Neural cell (in vitro differentiated cells): Measurements from ENCODE around the gene TUBGCP4. TPM values are rescaled to one million over a fixed set of nuclear protein-coding genes. Genes with fewer than 3 reads are reported as not detected.
A peak's percentile ranks its signal among the peaks of the same experiment; 100 is the strongest.

Source experiments
- H2AFZ ChIP-seq: fragments of 200-600, 300-800 bp; sonication (generic), shearing (Covaris generic); 2 replicates; pipeline ENCODE4 v1.6.0; 2014; ENCODE audit warnings: low read depth, mild to moderate bottlenecking, antibody characterized with exemption, low read length, moderate library complexity
- H3F3A ChIP-seq: fragments of 200-600 bp; shearing (Covaris generic); 2 replicates; pipeline ENCODE4 v1.6.1; 2016; ENCODE audit warnings: mild to moderate bottlenecking, moderate library complexity, mixed read lengths, antibody characterized with exemption, low read length; ENCODE audit not compliant: insufficient read depth, poor library complexity, severe bottlenecking
- H3K27ac ChIP-seq: fragments of 200-600, 300-800 bp; sonication (generic), shearing (Covaris generic); 2 replicates; pipeline ENCODE4 v1.5.1; 2014; ENCODE audit warnings: mild to moderate bottlenecking, low read length, moderate library complexity
- H3K27me3 ChIP-seq: fragments of 300-800, 200-600 bp; sonication (generic), shearing (Covaris generic); 2 replicates; pipeline ENCODE4 v1.6.0; 2014; ENCODE audit warnings: mild to moderate bottlenecking, low read depth, low read length, moderate library complexity; ENCODE audit not compliant: insufficient read depth
- H3K36me3 ChIP-seq: fragments of 300-800, 200-600 bp; sonication (generic), shearing (Covaris generic); 2 replicates; pipeline ENCODE4 v1.5.1; 2014; ENCODE audit warnings: mild to moderate bottlenecking, antibody characterized with exemption, low read length, moderate library complexity; ENCODE audit not compliant: insufficient read depth
- H3K4me2 ChIP-seq: fragments of 300-800, 200-600 bp; sonication (generic), shearing (Covaris generic); 2 replicates; pipeline ENCODE4 v1.6.0; 2014; ENCODE audit warnings: mild to moderate bottlenecking, low read length
- H3K4me3 ChIP-seq: fragments of 300-800, 200-600 bp; sonication (generic), shearing (Covaris generic); 2 replicates; pipeline ENCODE4 v1.5.1; 2014; ENCODE audit warnings: mild to moderate bottlenecking, low read length, moderate library complexity
- H3K79me2 ChIP-seq: fragments of 200-600 bp; shearing (Covaris generic); replicated peaks from 2 replicates; pipeline ENCODE4 v1.6.0; 2014; ENCODE audit warnings: mild to moderate bottlenecking, low read length, moderate library complexity; ENCODE audit not compliant: insufficient read depth
- H3K9ac ChIP-seq: fragments of 300-800, 200-600 bp; sonication (generic), shearing (Covaris generic); 2 replicates; pipeline ENCODE4 v1.6.1; 2016; ENCODE audit warnings: mild to moderate bottlenecking, low read length, mixed read lengths
- H3K9me2 ChIP-seq: fragments of 200-600 bp; shearing (Covaris generic); 2 replicates; pipeline ENCODE4 v1.6.1; 2016; ENCODE audit warnings: mild to moderate bottlenecking, low read length, mixed read lengths; ENCODE audit not compliant: insufficient read depth
- H3K9me3 ChIP-seq: fragments of 200-600, 300-800 bp; sonication (generic), shearing (Covaris generic); 2 replicates; pipeline ENCODE4 v1.6.1; 2016; ENCODE audit warnings: mild to moderate bottlenecking, mixed run types, low read length, moderate library complexity, mixed read lengths
- H4K20me1 ChIP-seq: fragments of 200-600 bp; shearing (Covaris generic); 2 replicates; pipeline ENCODE4 v1.6.1; 2016; ENCODE audit warnings: mild to moderate bottlenecking, mixed run types; ENCODE audit not compliant: insufficient read depth
- EZH2 ChIP-seq: fragments of 200-600, 300-800 bp; shearing (Covaris generic), sonication (generic); IDR thresholded peaks from 2 replicates; pipeline ENCODE4 v1.6.1; 2014; ENCODE audit warnings: antibody characterized with exemption, low read length, borderline replicate concordance, mild to moderate bottlenecking; ENCODE audit not compliant: insufficient read depth, poor library complexity, severe bottlenecking
- MXI1 ChIP-seq: fragments of 450-650 bp; conservative IDR thresholded peaks from 2 replicates; pipeline ENCODE4 v1.6.1; 2014; ENCODE audit warnings: antibody characterized with exemption, mild to moderate bottlenecking; ENCODE audit not compliant: poor library complexity, severe bottlenecking
- POLR2AphosphoS5 ChIP-seq: IDR thresholded peaks from 2 replicates; pipeline ENCODE4 v1.6.1; 2012
- RAD21 ChIP-seq: fragments of 450-650 bp; conservative IDR thresholded peaks from 2 replicates; pipeline ENCODE4 v1.6.1; 2014; ENCODE audit warnings: antibody characterized with exemption, mild to moderate bottlenecking, moderate library complexity
- TAF1 ChIP-seq: IDR thresholded peaks from 2 replicates; pipeline ENCODE4 v1.6.1; 2012; ENCODE audit warnings: low read depth
- polyA minus RNA-seq: library from RNA; depleted of rRNA, polyadenylated mRNA; stranded (reverse); fragments of >200 nt; gene quantifications from 2 replicates; pipeline ENCODE4 v1.2.3, GENCODE V29; 2014
- polyA plus RNA-seq: library from polyadenylated mRNA; depleted of rRNA; stranded (reverse); fragments of >200 nt; gene quantifications from 2 replicates; pipeline ENCODE4 v1.2.3, GENCODE V29; 2014
- TF ChIP-seq, protein P1 (sequence below): IDR thresholded peaks from 2 replicates; pipeline ENCODE4 v1.6.1; 2012; ENCODE audit warnings: borderline replicate concordance
- TF ChIP-seq, protein P2 (sequence below): fragments of 450-650 bp; IDR thresholded peaks from 2 replicates; pipeline ENCODE4 v1.5.1; 2014; ENCODE audit warnings: antibody characterized with exemption, mild to moderate bottlenecking, moderate library complexity; ENCODE audit not compliant: poor library complexity, severe bottlenecking

Gene TUBGCP4, protein sequence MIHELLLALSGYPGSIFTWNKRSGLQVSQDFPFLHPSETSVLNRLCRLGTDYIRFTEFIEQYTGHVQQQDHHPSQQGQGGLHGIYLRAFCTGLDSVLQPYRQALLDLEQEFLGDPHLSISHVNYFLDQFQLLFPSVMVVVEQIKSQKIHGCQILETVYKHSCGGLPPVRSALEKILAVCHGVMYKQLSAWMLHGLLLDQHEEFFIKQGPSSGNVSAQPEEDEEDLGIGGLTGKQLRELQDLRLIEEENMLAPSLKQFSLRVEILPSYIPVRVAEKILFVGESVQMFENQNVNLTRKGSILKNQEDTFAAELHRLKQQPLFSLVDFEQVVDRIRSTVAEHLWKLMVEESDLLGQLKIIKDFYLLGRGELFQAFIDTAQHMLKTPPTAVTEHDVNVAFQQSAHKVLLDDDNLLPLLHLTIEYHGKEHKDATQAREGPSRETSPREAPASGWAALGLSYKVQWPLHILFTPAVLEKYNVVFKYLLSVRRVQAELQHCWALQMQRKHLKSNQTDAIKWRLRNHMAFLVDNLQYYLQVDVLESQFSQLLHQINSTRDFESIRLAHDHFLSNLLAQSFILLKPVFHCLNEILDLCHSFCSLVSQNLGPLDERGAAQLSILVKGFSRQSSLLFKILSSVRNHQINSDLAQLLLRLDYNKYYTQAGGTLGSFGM
- 4.6 and 13.0 TPM in 2 replicates for polyA plus RNA-seq
- polyA minus RNA-seq, result 18.5 and 20.8 TPM in 2 replicates

DNA sequence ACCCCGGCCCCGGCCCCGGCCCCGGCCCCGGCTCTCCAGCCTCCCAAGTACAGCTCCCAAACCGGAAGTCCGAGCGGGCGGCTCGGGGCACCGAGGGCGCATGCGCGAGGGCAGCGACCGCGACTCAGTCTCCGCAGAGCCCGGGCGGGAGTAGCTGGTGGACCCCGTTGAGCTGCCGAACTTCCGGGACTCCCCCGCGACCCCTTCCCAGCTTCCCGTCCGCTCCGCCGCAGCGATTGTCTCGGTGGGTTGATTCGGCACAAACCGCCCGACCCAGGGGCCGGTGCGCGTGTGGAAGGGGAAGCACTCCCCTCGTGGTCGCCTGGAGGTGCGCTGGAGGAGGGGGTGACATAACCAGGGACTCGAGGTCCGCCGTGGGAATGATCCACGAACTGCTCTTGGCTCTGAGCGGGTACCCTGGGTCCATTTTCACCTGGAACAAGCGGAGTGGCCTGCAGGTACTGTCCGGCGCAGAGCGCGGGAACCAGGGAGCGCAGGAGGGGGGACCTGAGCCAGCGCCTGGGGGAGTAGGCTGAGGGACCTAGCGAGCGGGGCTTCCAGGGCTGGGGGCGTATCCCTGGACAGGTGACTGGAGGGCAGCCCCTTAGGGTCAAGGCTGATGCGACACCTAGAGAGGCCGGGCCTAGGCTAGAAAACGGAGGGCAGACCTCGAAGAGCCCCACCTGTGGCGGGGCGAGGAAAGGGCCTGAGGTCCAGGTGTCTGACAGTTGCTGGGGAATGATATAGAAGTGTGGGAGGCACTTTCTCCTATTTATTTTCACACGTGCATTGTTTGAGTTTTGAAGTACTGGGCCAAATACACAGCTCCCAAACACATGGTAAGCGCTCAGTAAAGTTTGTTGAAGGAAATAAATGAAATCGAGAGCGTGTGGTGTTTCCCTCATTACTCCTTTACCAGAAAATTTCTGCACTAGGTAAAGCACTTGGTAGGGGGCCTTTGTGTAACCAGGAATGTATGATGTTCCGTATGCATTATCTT, at the start of gene TUBGCP4, which contains the start of gene ZSCAN29:
Gene TUBGCP4, plus strand, starts transcription at position 127 of the 1,000 bp plus-strand sequence. Its CDS starts 254 bp downstream, at position 381.
Gene ZSCAN29, minus strand, starts transcription at position 69 of the 1,000 bp plus-strand sequence. CDS start 1,130 bp downstream, outside the sequence.
- Histone ChIP-seq H3K79me2 (peaks cover 60% of the 10 kb centered on the region), H3K9me3 (no peaks in the 10 kb centered on the region), H3K27ac (peak within 1 kb of the TSS; percentile 62), H3F3A (no peaks in the 10 kb centered on the region), H3K27me3 (no peaks in the 10 kb centered on the region), H3K9me2 (no peaks in the 10 kb centered on the region), H3K9ac (peak within 1 kb of the TSS; percentile 81), H2AFZ (peak within 1 kb of the TSS; percentile 69), H3K4me2 (peak within 1 kb of the TSS; percentile 80), H4K20me1 (no peaks in the 10 kb centered on the region), H3K4me3 (peak within 1 kb of the TSS; percentile 95), H3K36me3 (no peaks in the 10 kb centered on the region)
- TF ChIP-seq TAF1 (peak; percentile 24), EZH2 (no peak), MXI1 (peak; percentile 95), RAD21 (no peak), POLR2AphosphoS5 (peak; percentile 52)
- TF ChIP-seq, protein P1, sequence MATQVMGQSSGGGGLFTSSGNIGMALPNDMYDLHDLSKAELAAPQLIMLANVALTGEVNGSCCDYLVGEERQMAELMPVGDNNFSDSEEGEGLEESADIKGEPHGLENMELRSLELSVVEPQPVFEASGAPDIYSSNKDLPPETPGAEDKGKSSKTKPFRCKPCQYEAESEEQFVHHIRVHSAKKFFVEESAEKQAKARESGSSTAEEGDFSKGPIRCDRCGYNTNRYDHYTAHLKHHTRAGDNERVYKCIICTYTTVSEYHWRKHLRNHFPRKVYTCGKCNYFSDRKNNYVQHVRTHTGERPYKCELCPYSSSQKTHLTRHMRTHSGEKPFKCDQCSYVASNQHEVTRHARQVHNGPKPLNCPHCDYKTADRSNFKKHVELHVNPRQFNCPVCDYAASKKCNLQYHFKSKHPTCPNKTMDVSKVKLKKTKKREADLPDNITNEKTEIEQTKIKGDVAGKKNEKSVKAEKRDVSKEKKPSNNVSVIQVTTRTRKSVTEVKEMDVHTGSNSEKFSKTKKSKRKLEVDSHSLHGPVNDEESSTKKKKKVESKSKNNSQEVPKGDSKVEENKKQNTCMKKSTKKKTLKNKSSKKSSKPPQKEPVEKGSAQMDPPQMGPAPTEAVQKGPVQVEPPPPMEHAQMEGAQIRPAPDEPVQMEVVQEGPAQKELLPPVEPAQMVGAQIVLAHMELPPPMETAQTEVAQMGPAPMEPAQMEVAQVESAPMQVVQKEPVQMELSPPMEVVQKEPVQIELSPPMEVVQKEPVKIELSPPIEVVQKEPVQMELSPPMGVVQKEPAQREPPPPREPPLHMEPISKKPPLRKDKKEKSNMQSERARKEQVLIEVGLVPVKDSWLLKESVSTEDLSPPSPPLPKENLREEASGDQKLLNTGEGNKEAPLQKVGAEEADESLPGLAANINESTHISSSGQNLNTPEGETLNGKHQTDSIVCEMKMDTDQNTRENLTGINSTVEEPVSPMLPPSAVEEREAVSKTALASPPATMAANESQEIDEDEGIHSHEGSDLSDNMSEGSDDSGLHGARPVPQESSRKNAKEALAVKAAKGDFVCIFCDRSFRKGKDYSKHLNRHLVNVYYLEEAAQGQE, result no peak
- TF ChIP-seq, protein P2, sequence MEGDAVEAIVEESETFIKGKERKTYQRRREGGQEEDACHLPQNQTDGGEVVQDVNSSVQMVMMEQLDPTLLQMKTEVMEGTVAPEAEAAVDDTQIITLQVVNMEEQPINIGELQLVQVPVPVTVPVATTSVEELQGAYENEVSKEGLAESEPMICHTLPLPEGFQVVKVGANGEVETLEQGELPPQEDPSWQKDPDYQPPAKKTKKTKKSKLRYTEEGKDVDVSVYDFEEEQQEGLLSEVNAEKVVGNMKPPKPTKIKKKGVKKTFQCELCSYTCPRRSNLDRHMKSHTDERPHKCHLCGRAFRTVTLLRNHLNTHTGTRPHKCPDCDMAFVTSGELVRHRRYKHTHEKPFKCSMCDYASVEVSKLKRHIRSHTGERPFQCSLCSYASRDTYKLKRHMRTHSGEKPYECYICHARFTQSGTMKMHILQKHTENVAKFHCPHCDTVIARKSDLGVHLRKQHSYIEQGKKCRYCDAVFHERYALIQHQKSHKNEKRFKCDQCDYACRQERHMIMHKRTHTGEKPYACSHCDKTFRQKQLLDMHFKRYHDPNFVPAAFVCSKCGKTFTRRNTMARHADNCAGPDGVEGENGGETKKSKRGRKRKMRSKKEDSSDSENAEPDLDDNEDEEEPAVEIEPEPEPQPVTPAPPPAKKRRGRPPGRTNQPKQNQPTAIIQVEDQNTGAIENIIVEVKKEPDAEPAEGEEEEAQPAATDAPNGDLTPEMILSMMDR, result peak; percentile 49

DNA sequence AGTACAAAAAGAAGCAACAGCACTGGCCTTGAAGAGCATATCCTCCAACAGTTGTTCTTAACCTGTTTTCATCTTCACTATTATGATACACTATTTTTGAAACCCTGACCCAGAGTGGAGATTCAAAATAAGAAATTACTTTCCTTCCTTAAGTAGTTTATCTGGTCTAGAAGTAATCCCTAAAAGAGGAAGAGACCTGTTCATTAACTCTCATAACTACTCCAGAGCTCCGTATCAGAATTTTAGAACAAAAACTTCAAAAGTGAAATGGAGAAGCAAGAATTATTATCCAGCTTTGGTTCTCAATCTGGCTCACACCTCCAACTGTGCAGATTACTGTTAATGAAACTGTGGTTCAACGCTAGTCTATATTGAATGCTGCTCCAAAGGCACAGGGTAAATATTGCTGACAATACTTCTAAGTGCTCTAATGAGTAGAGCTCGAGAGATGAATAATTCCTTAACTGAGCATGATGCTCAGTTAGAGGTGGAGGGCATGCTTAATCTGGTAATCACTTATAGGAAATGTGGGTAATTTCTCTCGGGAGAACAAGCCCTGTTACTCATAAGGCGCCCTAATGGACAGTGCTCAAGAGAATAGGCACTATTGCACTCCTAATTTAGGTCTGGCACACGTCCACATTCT, 45.7 kb upstream of the TUBGCP4 start:
- H3K9me3 ChIP-seq, result no peaks in the 10 kb centered on the region
- no peak overlapping the region for H2AFZ ChIP-seq
- TF ChIP-seq, protein P2, result no peak
- TF ChIP-seq MXI1 (no peak), POLR2AphosphoS5 (no peak)
- H3K27ac ChIP-seq, result no peak overlapping the region
- no peak overlapping the region for H3K9ac ChIP-seq
- no peak overlapping the region for H3K4me3 ChIP-seq
- H3K4me2 ChIP-seq, result no peak overlapping the region
- no peaks in the 10 kb centered on the region for H4K20me1 ChIP-seq
- H3K79me2 ChIP-seq, result peaks cover 14% of the 10 kb centered on the region
- H3F3A ChIP-seq, result no peaks in the 10 kb centered on the region
- peaks cover 7% of the 10 kb centered on the region for H3K36me3 ChIP-seq
- H3K9me2 ChIP-seq, result no peaks in the 10 kb centered on the region
- H3K27me3 ChIP-seq, result no peaks in the 10 kb centered on the region
